Dermis blood vessel endothelial cell (primary cell): ENCODE data around the gene CDKAL1. TPM values are rescaled to one million over a fixed set of nuclear protein-coding genes. Genes with fewer than 3 reads are reported as not detected.

ENCODE experiments used
- DNase-seq: peaks from one replicate; pipeline ENCODE4 v3.0.0; 2010
- total RNA-seq: library from RNA; depleted of rRNA; stranded (reverse); fragments of >200 nt; gene quantifications from 2 replicates; pipeline ENCODE4 v1.2.3, GENCODE V29; 2014

Gene CDKAL1
- total RNA-seq, 1 donor from 2014 or later, result 28.1 TPM

DNA sequence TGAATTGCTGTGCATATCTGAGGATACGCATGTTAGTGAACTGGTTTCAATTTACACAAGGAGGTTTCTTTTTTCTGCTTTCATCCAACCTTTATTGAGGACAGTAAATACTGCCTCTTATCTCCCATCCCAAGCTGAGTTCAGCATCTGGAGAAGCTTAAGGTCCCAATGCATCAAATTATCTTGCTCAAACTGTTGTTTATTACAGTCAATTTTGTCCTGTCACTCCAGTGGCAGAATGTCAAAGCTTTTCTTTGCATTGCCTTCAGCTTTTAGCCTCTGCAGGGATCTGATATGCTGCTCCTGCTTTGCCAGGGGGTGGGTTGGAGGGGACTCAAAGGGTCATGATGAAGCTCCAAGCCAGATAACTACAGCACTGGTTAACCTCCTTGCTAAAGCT lies 623.9 kb downstream of the CDKAL1 start:
- DNase-seq, result no peak

DNA sequence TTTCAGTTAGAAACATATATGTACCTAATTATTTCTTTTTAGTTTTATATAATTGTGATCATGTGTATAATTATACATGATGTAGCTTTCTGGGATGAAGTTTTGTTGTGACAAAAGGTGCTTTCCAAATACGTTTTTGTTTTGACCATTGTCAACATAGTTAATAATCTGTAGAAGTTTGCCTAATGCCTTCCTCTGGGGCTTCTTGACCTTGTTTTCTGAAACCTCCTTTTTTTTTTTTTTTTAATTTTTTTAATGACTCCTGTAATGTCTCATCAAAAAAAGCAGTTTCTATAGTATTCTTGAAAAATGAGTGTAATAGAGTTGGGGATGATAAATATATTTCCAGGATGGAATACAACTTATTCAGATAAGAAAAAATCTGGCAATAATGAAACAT lies 624.6 kb downstream of the CDKAL1 start:
- DNase-seq, result no peak

DNA sequence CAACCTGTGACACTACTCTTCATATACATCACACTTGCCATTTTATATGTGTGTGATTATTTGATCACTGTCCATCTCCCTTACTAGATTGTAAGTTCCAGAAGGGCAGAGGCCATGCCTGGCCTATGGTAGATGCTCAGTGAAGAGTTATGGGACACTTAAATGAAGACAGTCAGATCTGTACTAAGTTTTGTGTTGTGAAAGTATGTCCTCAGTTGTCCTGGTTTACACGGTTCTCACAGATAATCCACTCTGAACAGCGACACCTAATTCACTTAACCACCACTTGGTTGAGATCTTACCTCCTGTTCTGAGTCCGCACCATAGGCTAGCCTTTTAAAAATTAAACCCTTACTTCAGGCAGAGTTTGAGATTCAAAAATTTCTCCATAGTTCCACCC lies 625.2 kb downstream of the CDKAL1 start:
- no peak for DNase-seq

DNA sequence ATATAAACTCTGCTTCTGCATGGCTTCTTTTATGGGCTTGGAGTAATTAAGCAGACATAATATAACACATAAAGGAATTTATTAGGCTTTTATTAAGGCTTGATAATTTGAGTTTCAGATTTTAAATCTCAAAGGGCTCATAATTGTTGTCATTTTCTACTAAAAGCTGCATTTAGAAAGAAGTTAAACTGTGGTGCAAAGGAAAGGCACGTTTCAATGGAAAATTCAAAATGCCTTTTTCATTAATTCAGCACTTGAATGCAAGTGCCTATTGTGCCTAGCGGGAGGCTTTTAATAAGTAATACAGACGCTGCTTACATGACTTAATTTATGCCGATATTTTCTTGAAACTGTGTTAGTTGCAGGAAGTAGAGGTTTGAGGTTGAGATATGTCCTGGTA lies 627.5 kb downstream of the CDKAL1 start:
- no peak for DNase-seq

DNA sequence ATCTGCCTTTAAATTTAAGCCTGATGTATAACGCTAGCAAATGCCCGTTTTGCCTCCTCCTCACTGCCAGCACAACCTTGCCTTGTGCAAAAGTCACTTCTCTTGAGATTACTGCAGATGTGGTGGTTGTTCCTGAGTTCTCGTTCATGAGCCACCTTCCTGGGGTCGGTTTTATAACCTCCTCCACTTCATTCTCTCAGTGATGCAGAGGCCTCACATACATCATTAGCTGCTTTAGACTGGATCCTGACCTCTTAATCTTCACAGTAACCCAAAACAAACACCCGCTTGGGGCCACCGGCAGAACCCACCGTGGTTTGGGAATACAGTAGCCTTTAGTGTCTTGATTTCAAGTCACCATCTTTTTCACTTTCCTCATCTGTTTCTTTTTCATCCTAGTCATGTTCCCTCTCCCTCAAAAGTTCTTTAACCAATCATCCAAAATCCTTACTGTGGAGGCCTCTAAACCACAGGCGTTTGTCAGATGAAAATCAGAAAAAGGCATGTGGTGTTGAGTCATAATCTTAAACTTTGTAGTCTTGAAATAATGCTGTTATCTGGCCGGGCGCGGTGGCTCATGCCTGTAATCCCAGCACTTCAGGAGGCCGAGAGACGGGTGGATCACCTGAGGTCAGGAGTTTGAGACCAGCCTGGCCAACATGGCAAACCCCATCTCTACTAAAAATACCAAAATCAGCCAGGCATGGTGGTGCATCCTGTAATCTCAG lies 629.0 kb downstream of the CDKAL1 start:
- no peak for DNase-seq

DNA sequence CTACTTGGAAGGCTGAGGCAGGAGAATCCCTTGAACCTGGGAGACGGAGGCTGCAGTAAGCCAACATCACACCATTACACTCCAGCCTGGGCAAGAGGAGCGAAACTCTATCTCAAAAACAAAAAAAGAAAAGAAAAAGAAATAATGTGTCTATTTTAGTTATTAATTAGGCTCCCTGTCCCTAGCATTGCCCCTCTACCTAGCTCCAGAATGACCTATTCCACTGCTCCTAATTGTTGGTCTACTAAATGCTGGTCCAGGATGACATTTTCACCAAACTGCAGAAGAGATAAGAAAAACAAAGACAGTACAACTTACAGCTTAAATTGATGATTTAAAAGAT lies 629.6 kb downstream of the CDKAL1 start:
- DNase-seq, result no peak

DNA sequence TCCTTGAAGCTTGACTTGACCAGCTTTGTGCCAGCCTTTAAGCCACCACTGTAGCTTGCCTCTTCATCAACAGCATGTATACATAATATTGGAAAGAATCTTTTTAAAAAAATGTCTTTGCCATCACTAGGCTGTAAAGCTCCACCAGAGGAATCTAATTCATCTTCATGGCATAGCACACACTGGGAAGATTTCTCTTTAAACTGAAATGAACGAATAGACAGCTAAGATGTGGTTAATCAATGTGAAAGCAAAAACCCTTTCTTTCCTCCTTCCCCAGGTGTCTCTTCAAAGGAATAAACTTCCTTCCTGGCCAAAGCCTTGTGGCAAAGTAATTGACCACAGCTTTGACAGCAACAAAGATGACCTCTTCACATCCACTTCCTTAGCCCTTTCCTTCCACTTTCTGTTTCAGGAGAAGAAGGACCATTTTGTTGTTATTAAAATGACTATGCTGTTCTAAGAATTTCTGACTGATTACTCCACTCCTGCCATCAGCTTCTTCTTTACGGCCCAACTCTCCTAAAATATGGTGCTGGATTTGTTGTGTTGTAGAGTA lies 630.6 kb downstream of the CDKAL1 start:
- DNase-seq, result peak; percentile 62

DNA sequence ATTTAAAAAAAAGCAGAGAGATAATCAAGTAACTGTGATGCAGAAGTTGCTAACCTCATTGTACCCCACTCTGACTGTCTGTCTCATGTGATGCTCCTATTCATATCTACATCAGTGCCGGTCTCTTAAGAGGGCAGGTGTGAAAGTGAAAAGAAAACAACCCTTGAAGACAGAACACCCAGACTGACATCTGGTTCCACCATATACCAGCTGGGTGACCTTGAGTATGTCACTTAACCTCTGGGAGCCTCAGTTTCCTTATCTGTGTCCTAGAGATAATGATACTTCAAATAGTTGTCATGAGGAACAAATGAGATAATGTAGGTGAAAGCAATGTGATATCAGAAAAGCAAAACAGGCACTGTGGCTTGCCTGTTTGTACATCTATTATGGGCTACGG lies 632.5 kb downstream of the CDKAL1 start:
- DNase-seq, result no peak

DNA sequence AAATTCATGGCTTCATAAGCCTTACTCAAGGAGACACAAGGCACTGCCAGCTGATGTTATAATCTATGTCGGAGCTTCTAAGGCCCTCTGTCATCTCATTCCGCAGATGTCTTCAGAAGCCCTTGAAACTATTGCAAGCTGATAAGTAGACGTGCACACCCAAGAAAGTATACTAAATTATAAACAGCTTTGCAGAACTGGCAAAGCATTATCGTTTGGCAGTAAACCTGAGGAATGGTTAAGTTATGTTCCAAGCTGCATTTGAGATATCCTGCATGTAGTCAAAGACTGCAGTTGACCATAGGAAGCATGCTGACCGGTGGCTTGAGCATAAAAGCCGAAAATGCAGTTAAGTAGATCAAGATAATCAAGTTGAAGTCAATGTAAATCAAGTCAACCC lies 633.5 kb downstream of the CDKAL1 start:
- DNase-seq, result no peak

DNA sequence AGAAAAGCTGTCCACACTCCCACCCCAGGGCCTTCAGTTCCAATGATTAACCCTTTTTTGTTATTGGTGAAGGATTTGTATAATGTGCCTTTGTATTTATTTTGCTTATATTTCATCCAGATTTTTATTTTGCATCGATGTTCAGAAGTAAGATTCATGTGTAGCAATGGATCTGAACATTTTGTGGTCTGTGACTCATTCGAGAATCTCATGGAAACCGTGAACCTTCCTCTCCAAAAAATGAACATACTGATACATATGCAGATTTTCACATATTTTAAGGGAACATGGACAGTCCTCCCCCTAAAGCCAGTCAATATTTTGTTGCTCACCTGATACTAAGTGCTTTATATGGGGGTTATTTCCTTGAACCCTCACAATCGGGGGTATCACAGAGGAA lies 637.5 kb downstream of the CDKAL1 start:
- no peak for DNase-seq

DNA sequence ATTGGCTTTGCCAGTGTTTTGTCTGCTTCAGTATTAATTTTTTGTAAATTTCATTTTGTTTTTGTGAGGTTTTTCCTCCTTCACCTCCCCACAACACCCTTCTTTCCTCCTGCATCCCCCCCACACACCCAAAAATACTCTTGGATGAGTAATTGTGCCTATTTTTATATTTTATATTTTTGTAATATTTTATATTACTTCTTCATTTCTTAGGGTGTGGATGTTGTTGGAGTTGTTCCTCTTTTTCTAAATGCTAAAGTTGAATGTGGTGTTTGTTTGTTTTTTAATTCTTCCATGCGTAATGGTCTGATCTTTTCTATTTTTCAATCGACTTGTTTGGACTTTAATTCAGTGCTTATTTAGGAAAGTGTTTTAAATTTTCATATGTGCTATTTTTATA lies 638.8 kb downstream of the CDKAL1 start:
- DNase-seq, result no peak

DNA sequence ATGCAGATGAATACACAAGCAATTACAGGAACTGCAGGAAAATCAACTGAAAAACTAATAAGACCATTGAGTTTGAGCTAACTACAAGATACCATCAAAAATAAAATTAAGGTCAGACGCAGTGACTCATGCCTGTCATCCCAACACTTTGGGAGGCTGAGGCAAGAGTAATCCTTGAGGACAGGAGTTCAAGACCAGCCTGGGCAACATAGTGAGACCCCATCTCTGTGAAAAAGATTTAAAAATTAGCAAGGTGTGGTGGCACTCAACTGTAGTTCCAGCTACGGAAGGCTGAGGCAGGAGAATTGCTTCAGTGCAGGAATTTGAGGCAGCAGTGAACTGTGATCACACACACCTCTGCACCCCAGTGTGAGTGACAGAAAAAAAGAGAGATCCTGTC lies 639.4 kb downstream of the CDKAL1 start:
- DNase-seq, result no peak

DNA sequence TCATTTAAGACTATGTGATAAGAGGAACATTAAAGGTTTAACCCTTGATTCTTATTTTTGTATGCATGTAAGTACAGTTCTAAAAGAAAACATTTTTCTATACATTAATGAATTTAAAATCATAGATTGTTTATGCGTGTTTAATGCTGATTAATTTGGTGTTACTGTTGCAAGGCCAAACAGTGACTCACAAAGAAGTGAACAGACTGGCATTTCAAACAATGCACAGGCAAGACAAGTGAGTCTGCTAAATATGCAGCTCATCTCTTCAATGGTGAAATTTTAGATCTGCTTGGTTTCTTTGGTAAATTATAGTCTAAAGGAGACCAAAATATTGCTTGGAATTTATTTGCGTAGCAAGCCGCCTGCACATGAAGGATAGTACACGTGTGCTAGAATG lies 641.9 kb downstream of the CDKAL1 start:
- DNase-seq, result no peak

DNA sequence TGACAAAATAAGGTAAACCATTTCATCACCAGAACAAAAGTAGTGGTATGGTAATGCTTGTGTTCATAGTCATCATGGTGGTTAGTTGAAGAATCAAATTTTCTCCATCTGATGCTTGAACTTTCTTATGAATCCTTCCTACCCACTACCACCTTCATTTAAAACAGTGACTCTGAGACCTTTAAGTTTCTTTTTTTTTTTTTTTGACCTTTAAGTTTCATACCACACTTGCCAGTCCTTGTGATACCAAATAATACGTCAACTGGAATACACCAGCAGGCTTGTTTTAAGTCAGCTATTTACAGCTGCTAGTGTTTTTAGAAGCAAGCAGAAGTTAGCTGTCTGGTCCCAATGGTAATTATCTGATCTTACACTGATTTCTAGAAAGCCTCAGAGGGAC lies 645.9 kb downstream of the CDKAL1 start:
- no peak for DNase-seq

DNA sequence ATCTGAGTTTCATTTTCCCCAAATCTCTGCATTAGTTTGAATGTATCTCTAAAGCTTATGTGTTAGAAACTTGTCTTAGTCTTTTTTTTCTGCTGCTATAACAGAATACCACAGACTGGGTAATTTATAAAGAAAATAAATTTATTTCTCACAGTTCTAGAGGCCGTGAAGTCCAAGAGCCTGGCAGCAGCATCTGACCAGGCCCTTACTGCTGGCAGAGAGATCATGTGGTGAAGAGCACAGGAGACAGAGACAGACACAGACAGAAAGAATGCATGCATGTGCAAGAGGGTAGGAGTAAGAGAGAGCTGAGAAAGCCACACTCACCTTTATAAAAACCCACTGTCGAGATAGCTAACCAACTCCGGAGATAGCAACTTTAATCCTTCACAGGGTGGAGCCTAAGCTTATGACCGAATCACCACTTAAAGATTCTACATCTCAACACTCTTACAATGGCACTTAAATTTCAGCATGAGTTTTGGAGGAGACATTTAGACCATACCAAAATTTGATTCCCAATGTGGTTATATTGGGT lies 646.6 kb downstream of the CDKAL1 start:
- DNase-seq, result no peak

DNA sequence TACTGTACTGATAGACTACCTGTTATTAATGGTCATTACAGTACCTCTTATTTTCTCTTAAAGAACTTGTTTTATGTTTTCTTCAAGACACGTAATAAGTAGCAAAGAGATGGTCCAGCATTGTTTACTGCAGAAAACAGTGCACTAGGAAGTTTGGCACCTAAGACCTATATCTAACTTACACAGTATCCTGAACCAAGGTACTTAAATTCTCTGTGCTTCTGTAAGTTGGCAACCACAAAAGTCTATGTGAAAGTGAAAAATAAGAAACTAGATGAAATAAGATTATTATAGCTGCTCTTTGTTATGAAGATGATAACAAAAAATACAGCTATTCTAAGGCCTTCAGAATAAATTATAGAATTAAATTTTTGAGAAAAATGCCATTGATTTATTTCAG lies 647.6 kb downstream of the CDKAL1 start:
- DNase-seq, result no peak

DNA sequence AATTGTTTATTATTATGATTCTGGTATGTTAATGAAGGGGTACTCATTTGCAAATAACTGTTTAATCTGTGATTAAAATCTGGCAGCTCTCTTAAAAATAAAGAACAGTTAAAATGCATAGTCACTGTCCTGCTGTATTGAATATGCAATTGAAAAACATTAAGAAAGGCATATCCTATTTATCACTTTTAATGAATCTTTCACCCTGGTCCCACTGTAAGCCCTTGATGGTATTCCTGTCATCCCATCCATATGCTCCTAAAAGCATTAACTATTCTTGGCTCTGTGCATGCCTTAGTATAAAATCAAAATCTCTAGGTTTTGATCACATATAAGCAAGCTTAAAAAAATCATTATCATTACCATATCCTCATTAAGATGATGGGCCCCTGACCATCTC lies 648.3 kb downstream of the CDKAL1 start:
- DNase-seq, result no peak

DNA sequence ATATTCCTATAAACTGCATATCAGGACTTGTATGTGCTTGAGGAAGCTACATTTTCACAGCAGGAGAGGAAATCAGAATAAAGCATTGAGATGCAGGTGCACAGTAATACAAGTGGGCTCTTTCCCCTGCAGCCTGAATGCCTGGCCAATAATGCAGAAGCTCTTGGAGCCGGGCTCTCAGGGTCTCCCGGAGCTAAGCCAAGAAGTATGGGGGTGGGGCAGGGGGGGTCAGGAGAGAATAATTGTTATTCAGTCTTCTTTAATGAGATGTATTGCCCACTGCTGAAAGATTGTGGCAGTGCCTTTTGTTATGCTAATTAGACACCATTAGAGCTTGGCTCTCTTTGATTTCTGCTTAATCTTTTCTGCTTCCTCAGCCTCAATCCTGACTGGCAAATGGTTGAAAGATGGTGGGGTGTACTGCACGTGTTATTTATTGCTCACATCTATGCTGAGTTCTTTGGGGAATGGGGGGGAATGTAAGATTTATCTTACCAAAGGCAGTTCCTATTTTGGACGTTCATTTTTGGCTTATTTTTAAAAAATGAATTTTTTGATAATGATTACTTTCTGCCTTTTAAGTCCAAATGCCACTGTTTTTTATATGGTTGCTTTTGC lies 651.7 kb downstream of the CDKAL1 start:
- no peak for DNase-seq

DNA sequence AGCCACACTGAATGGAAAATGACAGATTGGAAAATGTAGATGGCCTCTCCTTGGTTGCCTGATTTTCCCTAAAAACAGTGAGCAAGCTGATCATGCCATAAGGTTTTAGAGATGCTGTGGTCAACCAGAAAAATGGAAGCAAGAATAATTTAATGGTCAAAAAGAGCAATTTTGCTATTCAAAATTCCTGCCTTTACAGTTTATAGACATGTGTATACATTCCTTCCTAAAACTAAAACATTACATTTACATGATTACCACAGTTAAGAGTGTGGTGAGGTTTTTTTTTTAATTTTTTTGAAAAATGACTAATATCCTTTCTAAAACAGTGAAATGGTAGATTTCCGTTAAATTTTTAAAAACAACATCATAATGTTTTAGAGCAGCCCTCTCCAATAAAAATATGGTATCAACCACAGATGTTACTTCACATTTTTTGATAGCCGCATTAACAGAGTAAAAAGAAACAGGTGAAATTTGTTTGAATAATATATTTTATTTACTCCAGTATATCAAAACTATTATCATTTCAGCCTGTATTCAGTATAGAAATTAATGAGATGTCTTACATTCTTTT lies 652.3 kb downstream of the CDKAL1 start:
- DNase-seq, result peak; percentile 27

DNA sequence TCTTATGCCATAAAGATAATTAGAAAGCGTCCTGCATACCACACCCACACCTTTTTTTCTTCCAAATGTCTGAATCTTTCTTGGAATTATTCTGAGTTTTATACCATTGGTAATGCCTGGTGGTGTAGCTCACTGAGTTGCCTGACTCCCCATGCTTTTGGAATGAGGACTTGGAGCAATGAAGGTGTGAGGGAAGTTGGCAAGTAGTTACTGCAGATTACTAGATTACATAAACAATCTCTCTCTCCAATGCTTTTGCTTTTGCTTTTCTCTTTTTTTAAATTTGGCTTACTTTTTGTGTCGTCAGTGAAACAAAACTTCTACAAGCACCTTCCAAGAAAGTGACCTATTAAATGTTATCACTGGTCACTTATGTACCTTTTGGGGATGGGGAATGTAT lies 653.2 kb downstream of the CDKAL1 start:
- no peak for DNase-seq

DNA sequence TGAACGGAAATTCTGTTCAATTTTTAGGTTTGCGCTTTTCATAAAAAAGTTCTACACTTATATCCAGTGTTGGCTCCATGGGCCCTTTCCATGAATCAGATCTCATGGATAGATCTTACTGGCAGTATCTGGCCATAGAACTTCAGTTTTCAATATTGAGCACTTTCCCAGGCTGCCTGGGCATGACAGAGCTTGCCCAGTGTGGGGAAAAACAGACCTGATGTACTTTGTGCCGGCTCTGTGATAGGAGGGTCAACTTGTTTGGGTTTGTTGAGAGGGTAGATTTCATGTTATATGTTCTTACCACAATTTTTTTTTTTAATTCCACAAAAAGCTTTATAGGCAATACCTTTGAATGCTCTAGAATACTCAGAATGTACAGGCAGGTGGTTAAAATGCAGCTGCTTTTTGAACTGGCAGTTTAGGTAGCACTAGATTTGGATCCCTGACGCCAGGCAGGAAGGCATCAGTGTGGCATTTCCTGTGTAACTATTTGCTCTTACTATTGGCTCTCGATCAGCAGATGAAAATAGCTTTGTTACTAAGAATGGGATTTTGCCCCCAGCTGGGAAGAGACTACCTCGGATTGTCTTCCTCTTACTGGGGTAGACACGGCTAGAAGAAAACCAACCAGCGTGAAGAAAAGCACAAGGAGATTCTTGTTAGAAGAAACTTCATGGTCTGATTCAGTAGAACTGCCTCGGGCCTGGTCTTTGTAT lies 654.4 kb downstream of the CDKAL1 start:
- DNase-seq, result peak; percentile 75

DNA sequence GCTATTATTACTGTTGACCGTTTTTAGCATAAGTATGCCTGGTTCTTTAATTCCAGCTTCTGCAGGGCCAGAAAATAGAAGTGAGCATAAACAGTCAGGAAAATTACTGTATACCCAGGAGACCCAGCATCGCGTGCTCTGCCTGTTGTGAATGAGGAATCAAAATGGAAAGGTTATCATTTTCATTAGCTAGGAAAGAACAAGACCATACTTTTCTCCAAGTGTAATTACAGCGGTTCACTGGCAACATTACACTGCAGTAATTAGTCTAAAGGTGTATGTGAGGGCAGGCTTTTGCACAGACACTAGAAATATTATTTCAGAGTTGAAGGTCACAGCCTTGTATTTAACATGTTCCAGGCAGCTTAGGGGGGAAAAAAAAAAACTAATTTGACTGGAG lies 655.5 kb downstream of the CDKAL1 start:
- no peak for DNase-seq

DNA sequence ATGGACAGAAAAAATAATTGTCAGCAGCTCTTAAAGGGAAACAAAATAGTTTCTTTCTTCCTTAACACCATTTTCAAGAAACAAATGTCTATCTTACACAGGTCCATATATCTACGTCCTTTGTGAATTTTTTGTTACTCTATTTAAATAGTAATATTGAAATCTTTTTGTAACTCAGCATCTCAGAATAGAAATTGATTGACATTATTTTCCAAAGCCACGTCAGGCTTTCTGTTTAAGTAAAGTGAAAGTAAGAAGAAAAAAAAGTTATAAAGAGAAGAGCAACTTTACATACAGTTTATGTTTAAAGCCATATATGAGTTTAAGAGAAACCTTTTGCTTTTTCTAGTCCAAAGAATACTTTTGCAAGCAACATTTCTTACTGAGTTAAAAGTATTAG lies 656.4 kb downstream of the CDKAL1 start:
- peak; percentile 9 for DNase-seq
